ENCODE results near the gene NDUFB6. TPM values are rescaled to one million over a fixed set of nuclear protein-coding genes. Genes with fewer than 3 reads are reported as not detected.
"Not testable (repeated sequence)": the region's sequence is repeated elsewhere in the genome, so short reads cannot be mapped to it uniquely, and the experiment has no call there.

The NDUFB6 gene
- total and polyA plus RNA-seq, 9 of the 15 experiments (the other 6 are each of a cell fraction or from before 2014, with no cell fraction given), result 26.5 to 88.1 (median 64.0) TPM

GRCh38 chr9:32603914-32604852 is 31.2 kb upstream of the NDUFB6 start:
- Histone ChIP-seq H3K4me1 (replicated peaks in 1 of 2; ENCODE audit: control insufficient read depth in 2 of 2, insufficient read depth in 2 of 2, low read length in 2 of 2) (no peaks in the 10 kb centered on the region), H3K9ac (ENCODE audit: insufficient read depth in 1 of 2, low read depth in 2 of 2, low read length in 2 of 2) (no peak overlapping the region), H3K4me2 (ENCODE audit: insufficient read depth, low read length) (no peak overlapping the region), H2AFZ (ENCODE audit: low read depth, low read length) (no peak overlapping the region), H3K9me3 (replicated peaks; ENCODE audit: control insufficient read depth, insufficient read depth, low read depth, low read length) (no peaks in the 10 kb centered on the region), H3K4me3 (no peak overlapping the region), H3K27me3 (ENCODE audit: control insufficient read depth in 2 of 2, insufficient read depth in 2 of 2, low read length in 2 of 2) (no peaks in the 10 kb centered on the region; a peak in 1 of 5 replicates), H3K79me2 (ENCODE audit: control insufficient read depth, insufficient read depth, low read length) (no peaks in the 10 kb centered on the region), H4K20me1 (replicated peaks; ENCODE audit: control insufficient read depth, insufficient read depth, low read length) (no peaks in the 10 kb centered on the region), H3K36me3 (ENCODE audit: control insufficient read depth, insufficient read depth, low read length) (no peaks in the 10 kb centered on the region), H3K27ac (ENCODE audit: extremely low read depth, low read depth, low read length) (no peak overlapping the region), H3K9me1 (ENCODE audit: control insufficient read depth, insufficient read depth, low read length) (no peaks in the 10 kb centered on the region)
- 5% methylated on average over 12 of the region's 12 CpGs for WGBS (ENCODE audit: insufficient coverage, low coverage, missing lambda C conversion rate)
- intact Hi-C loops (cut with micrococcal nuclease), result no loop called here
- BruUV-seq (replicated peaks), result no TSS peak
- CTCF ChIA-PET (ENCODE audit: low intra/inter-chr PET ratio), result no interaction called here
- in situ Hi-C loops (cut with MboI), result no loop called here
- FAIRE-seq (no peak), DNase-seq (ENCODE audit: extremely low read depth in 1 of 4, low spot score in 3 of 4) (peak in 1 of 4 experiments; percentile 15), ATAC-seq (peak; percentile 43; the same call in 2 of the 3 replicates)
- TF ChIP-seq HMBOX1 (IDR thresholded peaks at IDR 0.05), result peak; percentile 28; the same call in 1 of the 2 replicates
- TF ChIP-seq BRD9 (IDR thresholded peaks at IDR 0.05; ENCODE audit: low read depth, partially characterized antibody), result no peak
- TF ChIP-seq ZNF444 (CRISPR knock-in tag; IDR thresholded peaks at IDR 0.05), result no peak
- TF ChIP-seq CTBP1 (IDR thresholded peaks at IDR 0.05; ENCODE audit: borderline replicate concordance), result peak; percentile 52; the same call in 1 of the 2 replicates
- TF ChIP-seq ATF3 (IDR thresholded peaks at IDR 0.05), result peak; percentile 41
- no peak for TF ChIP-seq ATF3 (CRISPR knock-in tag; conservative IDR thresholded peaks at IDR 0.05)
- TF ChIP-seq FOSL1 (tag; conservative IDR thresholded peaks at IDR 0.05), result 0 out of 2 replicates have a peak, but pooled peaks have one; percentile 39
- POLR2A ChIA-PET, result no interaction called here

- POLR2A ChIA-PET, result interaction anchor here (0.8 kb wide), 1 partner anchor 344 kb away, joined by 3 read pairs; no protein-coding TSS in a partner anchor
- WGBS (ENCODE audit: insufficient coverage, low coverage, missing lambda C conversion rate), result 0% methylated on average over 3 of the region's 3 CpGs
- ATAC-seq; FAIRE-seq; CTCF ChIA-PET (ENCODE audit: low intra/inter-chr PET ratio); H3K4me2 ChIP-seq (ENCODE audit: insufficient read depth, low read length); H3K9ac ChIP-seq (ENCODE audit: insufficient read depth in 1 of 2, low read depth in 2 of 2, low read length in 2 of 2); H3K9me3 ChIP-seq (replicated peaks; ENCODE audit: control insufficient read depth, insufficient read depth, low read depth, low read length); DNase-seq (ENCODE audit: extremely low read depth in 1 of 4, low spot score in 3 of 4); in situ Hi-C loops (cut with MboI); intact Hi-C loops (cut with micrococcal nuclease); H2AFZ ChIP-seq (ENCODE audit: low read depth, low read length); H3K27ac ChIP-seq (ENCODE audit: extremely low read depth, low read depth, low read length); BruUV-seq (replicated peaks); H3K4me1 ChIP-seq (replicated peaks in 1 of 2; ENCODE audit: control insufficient read depth in 2 of 2, insufficient read depth in 2 of 2, low read length in 2 of 2); H4K20me1 ChIP-seq (replicated peaks; ENCODE audit: control insufficient read depth, insufficient read depth, low read length); H3K27me3 ChIP-seq (ENCODE audit: control insufficient read depth in 2 of 2, insufficient read depth in 2 of 2, low read length in 2 of 2); H3K79me2 ChIP-seq (ENCODE audit: control insufficient read depth, insufficient read depth, low read length); H3K4me3 ChIP-seq; H3K9me1 ChIP-seq (ENCODE audit: control insufficient read depth, insufficient read depth, low read length); H3K36me3 ChIP-seq (ENCODE audit: control insufficient read depth, insufficient read depth, low read length): not testable (repeated sequence)
Measured at GRCh38 chr9:32599021-32599420, 26.1 kb upstream of the NDUFB6 start.
